ENCODE results near the gene OSBPL1A. TPM values are rescaled to one million over a fixed set of nuclear protein-coding genes. Genes with fewer than 3 reads are reported as not detected.

Gene OSBPL1A
- total RNA-seq: 10 to 100 TPM; 37.0 to 38.8 TPM
- 10 to 100 TPM; 12.6 to 15.0 TPM for polyA plus RNA-seq
- long read RNA-seq, donor 1, transcript OSBPL1A-204 (14 exons, 3,317 nt): major isoform, 8 of 8 reads
- long read RNA-seq, donor 1, partial matches to known transcripts: 0 of 8 reads
- long read RNA-seq, donor 1, other reads (novel, unspliced or antisense): 0 of 8 reads
- long read RNA-seq, donor 2, partial matches to known transcripts: 0 of 1 reads
- long read RNA-seq, donor 2, other reads (novel, unspliced or antisense): 0 of 1 reads
- long read RNA-seq, donor 3, full-length matches to known transcripts: 7 of 7 reads
- long read RNA-seq, donor 3, partial matches to known transcripts: 0 of 7 reads
- long read RNA-seq, donor 3, other reads (novel, unspliced or antisense): 0 of 7 reads
- long read RNA-seq, donor 4, partial matches to known transcripts: 0 of 3 reads
- long read RNA-seq, donor 4, other reads (novel, unspliced or antisense): 0 of 3 reads
- long read RNA-seq, donor 5, transcript OSBPL1A-204 (14 exons, 3,317 nt): major isoform, 7 of 7 reads
- long read RNA-seq, donor 5, partial matches to known transcripts: 0 of 7 reads
- long read RNA-seq, donor 5, other reads (novel, unspliced or antisense): 0 of 7 reads

DNA sequence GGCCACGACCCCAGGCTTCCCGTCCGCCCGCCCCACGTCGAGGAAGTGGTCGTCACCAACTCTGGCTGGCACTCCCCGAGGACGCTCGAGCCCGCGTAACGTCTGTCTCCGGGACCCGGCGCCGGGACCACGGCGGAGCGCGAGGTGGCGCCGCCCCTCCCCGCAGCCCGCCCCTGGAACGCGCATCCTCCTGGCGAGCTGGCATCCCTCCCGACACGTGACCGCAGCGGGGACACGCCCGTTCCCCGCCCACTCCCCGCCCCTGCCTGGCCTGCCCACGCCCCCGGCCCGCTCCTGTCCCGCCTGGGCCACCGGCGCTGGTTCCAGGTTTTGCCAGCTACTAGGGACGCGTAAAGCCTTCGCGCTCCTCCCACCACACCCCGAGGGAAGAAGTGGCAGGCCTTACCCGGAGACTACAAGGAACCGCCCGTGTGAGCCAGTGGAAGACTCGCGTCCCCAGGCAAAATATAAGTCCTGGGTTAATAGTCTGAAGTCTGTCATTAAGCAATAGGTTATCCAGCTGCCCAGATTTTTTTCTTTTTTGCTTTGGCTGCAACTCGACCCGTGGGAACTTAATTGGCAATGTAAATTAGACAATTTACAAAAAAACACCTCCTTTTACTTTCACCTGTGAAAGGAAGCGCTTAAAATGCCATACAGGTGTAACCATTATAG lies at the start of gene OSBPL1A:
Gene OSBPL1A (minus strand): TSS at position 131 of the 675 bp plus-strand sequence. CDS start 20,291 bp downstream, outside the sequence.
- 2% methylated on average over 50 to 55 of the region's 55 CpGs for WGBS, 2 donors
- Histone ChIP-seq H3K9me3 (ENCODE audit: control insufficient read depth in 4 of 4, insufficient read depth in 3 of 4, low read length in 3 of 4) (no peaks in the 10 kb centered on the region), H3K27me3 (ENCODE audit: control insufficient read depth in 3 of 3, insufficient read depth in 3 of 3, low read length in 2 of 3) (no peaks in the 10 kb centered on the region), H3K4me3 (peak within 1 kb of the TSS; percentile 76), H3K36me3 (ENCODE audit: control insufficient read depth in 4 of 4, insufficient read depth in 4 of 4, low read length in 4 of 4) (no peaks in the 10 kb centered on the region), H3K27ac (ENCODE audit: low read depth in 1 of 2, low read length in 1 of 2) (peak within 1 kb of the TSS; percentile 48 to 94), H3K4me1 (ENCODE audit: control insufficient read depth in 5 of 5, insufficient read depth in 5 of 5, low read length in 5 of 5) (peaks cover 0 to 22% (median 2%) of the 10 kb centered on the region in 5 donors), H3K9ac (ENCODE audit: insufficient read depth in 1 of 2, low read length in 2 of 2) (peak within 1 kb of the TSS; percentile 39 to 52)
- DNase-seq (peak; percentile 96 to 98 (median 97)), ATAC-seq (ENCODE audit: insufficient read depth, low FRiP score) (peak; percentile 97)
- TF ChIP-seq, protein P1, sequence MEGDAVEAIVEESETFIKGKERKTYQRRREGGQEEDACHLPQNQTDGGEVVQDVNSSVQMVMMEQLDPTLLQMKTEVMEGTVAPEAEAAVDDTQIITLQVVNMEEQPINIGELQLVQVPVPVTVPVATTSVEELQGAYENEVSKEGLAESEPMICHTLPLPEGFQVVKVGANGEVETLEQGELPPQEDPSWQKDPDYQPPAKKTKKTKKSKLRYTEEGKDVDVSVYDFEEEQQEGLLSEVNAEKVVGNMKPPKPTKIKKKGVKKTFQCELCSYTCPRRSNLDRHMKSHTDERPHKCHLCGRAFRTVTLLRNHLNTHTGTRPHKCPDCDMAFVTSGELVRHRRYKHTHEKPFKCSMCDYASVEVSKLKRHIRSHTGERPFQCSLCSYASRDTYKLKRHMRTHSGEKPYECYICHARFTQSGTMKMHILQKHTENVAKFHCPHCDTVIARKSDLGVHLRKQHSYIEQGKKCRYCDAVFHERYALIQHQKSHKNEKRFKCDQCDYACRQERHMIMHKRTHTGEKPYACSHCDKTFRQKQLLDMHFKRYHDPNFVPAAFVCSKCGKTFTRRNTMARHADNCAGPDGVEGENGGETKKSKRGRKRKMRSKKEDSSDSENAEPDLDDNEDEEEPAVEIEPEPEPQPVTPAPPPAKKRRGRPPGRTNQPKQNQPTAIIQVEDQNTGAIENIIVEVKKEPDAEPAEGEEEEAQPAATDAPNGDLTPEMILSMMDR (IDR thresholded peaks at IDR 0.05; ENCODE audit: control extremely low read depth, extremely low read depth): no peak

DNA sequence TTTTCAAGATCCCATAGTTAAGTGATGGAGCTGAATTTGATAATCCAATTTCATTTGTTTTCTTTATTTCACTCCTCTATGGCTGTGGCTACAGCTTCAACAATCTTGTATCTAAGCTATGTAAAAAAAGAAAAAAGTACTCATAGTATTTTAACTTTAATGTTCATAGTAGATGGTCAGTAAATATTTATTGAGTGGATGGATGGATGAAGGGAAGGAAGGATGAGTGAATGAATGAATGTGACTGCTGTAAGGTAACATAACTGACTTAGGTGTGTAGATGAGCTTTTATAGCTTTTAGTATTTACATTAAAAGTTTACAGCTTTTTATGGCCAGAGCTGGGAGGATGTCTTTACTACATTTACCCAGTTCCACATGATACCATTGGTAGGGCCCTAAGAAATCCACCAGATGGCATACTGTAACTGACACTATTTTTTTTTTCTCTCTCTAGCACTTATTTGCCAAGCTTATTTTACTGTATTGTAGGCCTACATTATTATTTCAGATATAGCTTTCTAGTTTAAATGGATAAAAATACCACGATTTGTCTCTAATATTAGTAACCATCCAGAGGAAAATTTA lies 49.4 kb upstream of the OSBPL1A start:
- DNase-seq (peak in 2 of 3 donors; percentile 64 to 69), ATAC-seq (ENCODE audit: insufficient read depth, low FRiP score) (no peak)
- no peak overlapping the region for H3K9ac ChIP-seq (ENCODE audit: insufficient read depth in 1 of 2, low read length in 2 of 2)
- H3K4me1 ChIP-seq (ENCODE audit: control insufficient read depth in 5 of 5, insufficient read depth in 5 of 5, low read length in 5 of 5): no peaks in the 10 kb centered on the region
- no peaks in the 10 kb centered on the region for H3K9me3 ChIP-seq (ENCODE audit: control insufficient read depth in 4 of 4, insufficient read depth in 3 of 4, low read length in 3 of 4)
- TF ChIP-seq, protein P1 (IDR thresholded peaks at IDR 0.05; ENCODE audit: control extremely low read depth, extremely low read depth): no peak
- H3K27me3 ChIP-seq (ENCODE audit: control insufficient read depth in 3 of 3, insufficient read depth in 3 of 3, low read length in 2 of 3): no peaks in the 10 kb centered on the region
- H3K36me3 ChIP-seq (ENCODE audit: control insufficient read depth in 4 of 4, insufficient read depth in 4 of 4, low read length in 4 of 4): peaks cover 15 to 40% (median 27%) of the 10 kb centered on the region in 4 donors
- H3K4me3 ChIP-seq: no peak overlapping the region
- H3K27ac ChIP-seq (ENCODE audit: low read depth in 1 of 2, low read length in 1 of 2): no peak overlapping the region
- 77 to 95% methylated on average over 1 of the region's 1 CpG for WGBS, 2 donors

DNA sequence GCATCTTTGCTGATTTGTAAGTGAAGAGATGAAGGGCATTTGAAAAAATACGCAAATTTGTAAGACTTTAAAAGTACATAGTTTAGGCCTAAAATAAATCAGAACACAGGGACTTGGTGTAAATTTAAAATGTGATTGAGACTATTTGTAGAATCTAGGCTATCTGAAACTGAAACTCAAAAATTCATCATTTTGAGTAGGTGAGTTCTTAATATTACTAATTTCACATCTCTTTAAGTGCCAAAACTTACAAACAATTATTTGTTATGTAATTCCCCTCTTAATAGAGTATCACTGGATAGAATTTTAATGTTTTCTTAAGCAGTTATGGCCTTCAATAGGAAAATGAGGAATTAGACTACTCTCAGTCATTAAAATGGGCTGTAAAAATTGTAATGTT lies 48.8 kb upstream of the OSBPL1A start:
- Histone ChIP-seq H3K4me1 (ENCODE audit: control insufficient read depth in 5 of 5, insufficient read depth in 5 of 5, low read length in 5 of 5) (no peaks in the 10 kb centered on the region), H3K36me3 (ENCODE audit: control insufficient read depth in 4 of 4, insufficient read depth in 4 of 4, low read length in 4 of 4) (peaks cover 14 to 43% (median 23%) of the 10 kb centered on the region in 4 donors), H3K9me3 (ENCODE audit: control insufficient read depth in 4 of 4, insufficient read depth in 3 of 4, low read length in 3 of 4) (no peaks in the 10 kb centered on the region), H3K4me3 (no peak overlapping the region), H3K27me3 (ENCODE audit: control insufficient read depth in 3 of 3, insufficient read depth in 3 of 3, low read length in 2 of 3) (no peaks in the 10 kb centered on the region), H3K27ac (ENCODE audit: low read depth in 1 of 2, low read length in 1 of 2) (no peak overlapping the region), H3K9ac (ENCODE audit: insufficient read depth in 1 of 2, low read length in 2 of 2) (no peak overlapping the region)
- no peak for DNase-seq
- WGBS, 2 donors: 92 to 95% methylated on average over 1 of the region's 1 CpG
- no peak for ATAC-seq (ENCODE audit: insufficient read depth, low FRiP score)
- TF ChIP-seq, protein P1 (IDR thresholded peaks at IDR 0.05; ENCODE audit: control extremely low read depth, extremely low read depth): no peak

All from lung (tissue), 16 donors.